PC-3 (cell line): Measurements from ENCODE around the gene SLC10A2.
"Not testable (repeated sequence)": the region's sequence is repeated elsewhere in the genome, so short reads cannot be mapped to it uniquely, and the experiment has no call there.

Experiments
- EZH2 ChIP-seq: fragments of 300-600 bp; sonication (generic); IDR thresholded peaks from one replicate; pipeline ENCODE4 v1.6.1; 2017; ENCODE audit warnings: antibody characterized with exemption, mild to moderate bottlenecking, low read length; ENCODE audit not compliant: unreplicated experiment
- TF ChIP-seq, protein P1 (sequence below): fragments of 300-600 bp; sonication (generic); conservative IDR thresholded peaks from 2 replicates; pipeline ENCODE4 v1.5.1; 2017; ENCODE audit warnings: antibody characterized with exemption, low read depth, mild to moderate bottlenecking, low read length

DNA sequence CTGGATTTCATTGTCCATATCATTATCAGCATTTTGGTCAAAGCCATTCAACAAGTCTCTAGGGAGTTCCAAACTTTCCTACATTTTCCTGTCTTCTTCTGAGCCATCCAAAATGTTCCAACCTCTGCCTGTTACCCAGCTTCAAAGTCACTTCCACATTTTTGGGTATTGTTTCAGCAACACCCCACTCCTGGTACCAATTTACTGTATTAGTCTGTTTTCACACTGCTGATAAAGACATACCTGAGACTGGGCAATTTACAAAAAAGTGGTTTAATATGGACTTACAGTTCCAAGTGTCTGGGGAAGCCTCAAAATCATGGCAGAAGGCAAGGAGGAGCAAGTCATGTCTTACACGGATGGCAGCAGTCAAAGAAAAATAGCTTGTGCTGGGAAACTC, 27.4 kb upstream of the SLC10A2 start:
- TF ChIP-seq, protein P1, sequence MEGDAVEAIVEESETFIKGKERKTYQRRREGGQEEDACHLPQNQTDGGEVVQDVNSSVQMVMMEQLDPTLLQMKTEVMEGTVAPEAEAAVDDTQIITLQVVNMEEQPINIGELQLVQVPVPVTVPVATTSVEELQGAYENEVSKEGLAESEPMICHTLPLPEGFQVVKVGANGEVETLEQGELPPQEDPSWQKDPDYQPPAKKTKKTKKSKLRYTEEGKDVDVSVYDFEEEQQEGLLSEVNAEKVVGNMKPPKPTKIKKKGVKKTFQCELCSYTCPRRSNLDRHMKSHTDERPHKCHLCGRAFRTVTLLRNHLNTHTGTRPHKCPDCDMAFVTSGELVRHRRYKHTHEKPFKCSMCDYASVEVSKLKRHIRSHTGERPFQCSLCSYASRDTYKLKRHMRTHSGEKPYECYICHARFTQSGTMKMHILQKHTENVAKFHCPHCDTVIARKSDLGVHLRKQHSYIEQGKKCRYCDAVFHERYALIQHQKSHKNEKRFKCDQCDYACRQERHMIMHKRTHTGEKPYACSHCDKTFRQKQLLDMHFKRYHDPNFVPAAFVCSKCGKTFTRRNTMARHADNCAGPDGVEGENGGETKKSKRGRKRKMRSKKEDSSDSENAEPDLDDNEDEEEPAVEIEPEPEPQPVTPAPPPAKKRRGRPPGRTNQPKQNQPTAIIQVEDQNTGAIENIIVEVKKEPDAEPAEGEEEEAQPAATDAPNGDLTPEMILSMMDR, result not testable (repeated sequence)
- TF ChIP-seq EZH2, result not testable (repeated sequence)
